A549 (cell line): ENCODE measurements around the gene AMBN. TPM values are rescaled to one million over a fixed set of nuclear protein-coding genes. Genes with fewer than 3 reads are reported as not detected.

ENCODE experiments used
- ATAC-seq, 2 experiments: fragments of 200-7000 bp in 1 of 2; fragments of >200 bp in 1 of 2; cut with Nextera tagmentation in 1 of 2; cut with Tn5 transposase in 1 of 2; 3 replicates each; pipeline versions ENCODE4 v1.8.0 to v1.9.1; 2018 to 2020; ENCODE audit warnings: mild to moderate bottlenecking in 1 of 2, moderate library complexity in 1 of 2
- CTCF ChIA-PET: fragments of 300-600 bp; sonication (Branson Sonifier 250); formaldehyde crosslinking; extraction: SDS; loops from one replicate; lab custom pipeline; 2021; ENCODE audit warnings: antibody characterized with exemption, inconsistent platforms; lab: Yijun Ruan, JAX
- POLR2A ChIA-PET: fragments of 350-600 bp; formaldehyde crosslinking; extraction: SDS; loops from one replicate; lab custom pipeline; 2021; ENCODE audit warnings: antibody characterized with exemption, inconsistent platforms; lab: Yijun Ruan, JAX
- DNase-seq, 2 experiments: peaks; one replicate each; pipeline versions ENCODE4 v3.0.0 to v3.0.0-alpha.2; 2011 to 2016; ENCODE audit warnings: low read depth in 1 of 2, low spot score in 1 of 2
- FAIRE-seq: peaks from 2 replicates; lab custom pipeline; 2011; peaks lifted over from hg19 to GRCh38; lab: Jason Lieb, UNC
- H3K27ac ChIP-seq, 2 experiments: fragments of >200 bp; sonication (Bioruptor Twin); formaldehyde crosslinking; 3 replicates each; pipeline ENCODE4 v1.5.1; 2016 to 2017
- H3K4me1 ChIP-seq: fragments of >200 bp; sonication (Bioruptor Twin); formaldehyde crosslinking; 3 replicates; pipeline ENCODE4 v1.6.1; 2016
- H3K4me2 ChIP-seq: fragments of >200 bp; sonication (Bioruptor Twin); formaldehyde crosslinking; 3 replicates; pipeline ENCODE4 v1.6.1; 2016
- H3K4me3 ChIP-seq: fragments of >200 bp; sonication (Bioruptor Twin); formaldehyde crosslinking; 3 replicates; pipeline ENCODE4 v1.5.1; 2016
- H3K9me3 ChIP-seq: fragments of >200 bp; sonication (Bioruptor Twin); formaldehyde crosslinking; 3 replicates; pipeline ENCODE4 v1.6.1; 2016
- BHLHE40 ChIP-seq: IDR thresholded peaks from 2 replicates; pipeline ENCODE4 v1.6.1; 2012; ENCODE audit warnings: low read depth, low read length, inconsistent platforms
- CHD2 ChIP-seq: fragments of 150-350 bp; IDR thresholded peaks from 2 replicates; pipeline ENCODE4 v1.6.1; 2014; ENCODE audit warnings: low read length; ENCODE audit not compliant: partially characterized antibody
- ESRRA ChIP-seq: fragments of 150-350 bp; IDR thresholded peaks from 2 replicates; pipeline ENCODE4 v1.6.1; 2014; ENCODE audit warnings: mild to moderate bottlenecking, low read length, borderline replicate concordance
- FOSB ChIP-seq: fragments of 250-450 bp; sonication (Bioruptor Pico); IDR thresholded peaks from 2 replicates; pipeline ENCODE4 v1.5.0; 2020; ENCODE audit warnings: mild to moderate bottlenecking, moderate library complexity
- FOSL2 ChIP-seq, 2 experiments: fragments of 450-650 bp in 1 of 2; fragments of >200 bp in 1 of 2; sonication (Bioruptor Twin) in 1 of 2; formaldehyde crosslinking; IDR thresholded peaks; 2 replicates each; pipeline versions ENCODE4 v1.5.0 to v1.6.1; 2016 to 2020; ENCODE audit warnings: mild to moderate bottlenecking in 1 of 2, moderate library complexity in 1 of 2
- FOXS1 ChIP-seq: fragments of 250-450 bp; sonication (Bioruptor Pico); IDR thresholded peaks from 2 replicates; pipeline ENCODE4 v1.5.0; 2020; ENCODE audit warnings: mild to moderate bottlenecking, moderate library complexity
- GATA3 ChIP-seq: IDR thresholded peaks from 2 replicates; pipeline ENCODE4 v1.6.1; 2012; ENCODE audit warnings: borderline replicate concordance
- HOXB13 ChIP-seq: fragments of 250-450 bp; sonication (Bioruptor Pico); IDR thresholded peaks from 2 replicates; pipeline ENCODE4 v1.5.0; 2020; ENCODE audit warnings: low read depth, mild to moderate bottlenecking, moderate library complexity
- HOXB5 ChIP-seq: fragments of 250-450 bp; sonication (Bioruptor Pico); IDR thresholded peaks from 2 replicates; pipeline ENCODE4 v1.5.0; 2020; ENCODE audit warnings: mild to moderate bottlenecking, moderate library complexity
- JUN ChIP-seq, 2 experiments: fragments of >200 bp; sonication (Bioruptor Twin); formaldehyde crosslinking; IDR thresholded peaks; 2 replicates in 1 of 2; 3 replicates in 1 of 2; pipeline ENCODE4 v1.6.1; 2016 to 2017
- KDM1A ChIP-seq: fragments of 200-600 bp; sonication (generic); IDR thresholded peaks from 2 replicates; pipeline ENCODE4 v1.6.1; 2016; ENCODE audit warnings: low read depth, mild to moderate bottlenecking
- MAZ ChIP-seq: fragments of 150-350 bp; IDR thresholded peaks from 2 replicates; pipeline ENCODE4 v1.6.1; 2014; ENCODE audit warnings: antibody characterized with exemption, low read depth, low read length, borderline replicate concordance
- MYC ChIP-seq: IDR thresholded peaks from 2 replicates; pipeline ENCODE4 v1.6.1; 2012; ENCODE audit warnings: mild to moderate bottlenecking, inconsistent platforms, low read length, improper control_type of control experiment, borderline replicate concordance
- NFE2L2 ChIP-seq: fragments of 150-350 bp; conservative IDR thresholded peaks from 2 replicates; pipeline ENCODE4 v1.6.1; 2014; ENCODE audit warnings: low read length
- RARB ChIP-seq: fragments of 250-450 bp; sonication (Bioruptor Pico); IDR thresholded peaks from 2 replicates; pipeline ENCODE4 v1.8.0; 2021; ENCODE audit warnings: mild to moderate bottlenecking, moderate library complexity
- RCOR1 ChIP-seq: fragments of 150-350 bp; IDR thresholded peaks from 2 replicates; pipeline ENCODE4 v1.6.1; 2014; ENCODE audit warnings: antibody characterized with exemption, low read length, low read depth
- SREBF2 ChIP-seq: fragments of 450-650 bp; IDR thresholded peaks from 2 replicates; pipeline ENCODE4 v1.6.1; 2014; ENCODE audit warnings: mild to moderate bottlenecking, moderate library complexity
- ZC3H11A ChIP-seq: fragments of 450-650 bp; IDR thresholded peaks from 2 replicates; pipeline ENCODE4 v1.6.1; 2014; ENCODE audit warnings: antibody characterized with exemption, mild to moderate bottlenecking
- WGBS: methylation state at CpG from one replicate; pipeline ENCODE4 v1.1.6; 2017; ENCODE audit errors: missing lambda C conversion rate; 5-methylcytosine and 5-hydroxymethylcytosine counted together
- polyA plus RNA-seq, 4 experiments: library from polyadenylated mRNA; depleted of rRNA in 3 of 4; stranded (reverse); fragments of >200 nt; fragmentation: RNase III in 1 of 4; extraction: RNeasy Plus Mini Kit Qiagen cat#74134 plus additional on column Dnase treatment in 1 of 4; gene quantifications; 2 replicates in 3 of 4; 3 replicates in 1 of 4; pipeline ENCODE4 v1.2.3, GENCODE V29; 2011 to 2017
- TF ChIP-seq, protein P1 (sequence below): fragments of 250-450 bp; sonication (Bioruptor Pico); IDR thresholded peaks from 2 replicates; pipeline ENCODE4 v1.5.0; 2020; ENCODE audit warnings: low read depth, mild to moderate bottlenecking, moderate library complexity
- TF ChIP-seq, protein P2 (sequence below): IDR thresholded peaks from 2 replicates; pipeline ENCODE4 v1.6.1; 2012
- TF ChIP-seq, protein P3 (sequence below): fragments of 200-600 bp; sonication (generic); IDR thresholded peaks from 2 replicates; pipeline ENCODE4 v1.6.1; 2016; ENCODE audit warnings: antibody characterized with exemption, mild to moderate bottlenecking, moderate library complexity
- TF ChIP-seq, protein P4 (sequence below): fragments of >200 bp; sonication (Bioruptor Twin); formaldehyde crosslinking; IDR thresholded peaks from 2 replicates; pipeline ENCODE4 v1.6.1; 2016
- TF ChIP-seq, protein P5 (sequence below): fragments of >200 bp; sonication (Bioruptor Twin); formaldehyde crosslinking; IDR thresholded peaks from 3 replicates; pipeline ENCODE4 v1.6.1; 2016
- TF ChIP-seq, protein P6 (sequence below): fragments of 250-450 bp; sonication (Bioruptor Pico); IDR thresholded peaks from 2 replicates; pipeline ENCODE4 v1.5.0; 2021; ENCODE audit warnings: mild to moderate bottlenecking, moderate library complexity, borderline replicate concordance

The AMBN gene
- polyA plus RNA-seq, 2 of the 4 experiments (the other 2 are of a cell fraction) = not detected

DNA sequence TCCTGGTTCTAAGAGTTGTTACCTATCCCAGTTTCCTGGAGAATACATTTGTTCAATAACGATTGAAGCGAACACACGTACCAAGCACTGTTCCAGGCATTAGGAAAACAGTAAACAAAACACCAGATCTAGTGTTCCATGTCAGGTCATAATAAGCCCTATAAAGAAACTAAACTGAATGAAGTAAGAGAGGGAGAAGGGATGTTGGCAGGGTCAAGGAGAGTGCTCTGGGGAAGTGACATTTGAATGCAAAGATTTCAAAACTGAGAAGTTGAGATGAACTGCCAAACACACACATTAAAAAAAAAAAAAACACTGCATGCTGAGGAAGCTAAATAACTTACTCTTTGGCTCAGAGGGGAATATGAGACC, 22.1 kb downstream of the AMBN start:
- no peak overlapping the region for H3K4me2 ChIP-seq
- ATAC-seq = no peak
- no peak overlapping the region for H3K27ac ChIP-seq
- FAIRE-seq = no peak
- ChIA-PET CTCF (interaction anchor here (0.8 kb wide), 1 partner anchor 9 kb away, joined by 3 read pairs; no protein-coding TSS in a partner anchor), POLR2A (no interaction called here)
- H3K4me3 ChIP-seq = no peak overlapping the region
- H3K9me3 ChIP-seq = no peaks in the 10 kb centered on the region
- DNase-seq = no peak
- no peaks in the 10 kb centered on the region for H3K4me1 ChIP-seq
- 82% methylated on average over 3 of the region's 3 CpGs for whole genome bisulfite sequencing
- TF ChIP-seq HOXB13 (CRISPR knock-in tag) (no peak), RARB (CRISPR knock-in tag) (no peak), KDM1A (no peak), ESRRA (no peak), FOSL2 (IDR thresholded peaks at IDR 0.05) (no peak), FOSL2 (CRISPR knock-in tag; IDR thresholded peaks at IDR 0.05) (no peak), GATA3 (no peak), JUN (IDR thresholded peaks at IDR 0.05) (no peak), RCOR1 (no peak)
- TF ChIP-seq, protein P1, sequence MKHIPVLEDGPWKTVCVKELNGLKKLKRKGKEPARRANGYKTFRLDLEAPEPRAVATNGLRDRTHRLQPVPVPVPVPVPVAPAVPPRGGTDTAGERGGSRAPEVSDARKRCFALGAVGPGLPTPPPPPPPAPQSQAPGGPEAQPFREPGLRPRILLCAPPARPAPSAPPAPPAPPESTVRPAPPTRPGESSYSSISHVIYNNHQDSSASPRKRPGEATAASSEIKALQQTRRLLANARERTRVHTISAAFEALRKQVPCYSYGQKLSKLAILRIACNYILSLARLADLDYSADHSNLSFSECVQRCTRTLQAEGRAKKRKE (CRISPR knock-in tag) = no peak
- TF ChIP-seq, protein P2, sequence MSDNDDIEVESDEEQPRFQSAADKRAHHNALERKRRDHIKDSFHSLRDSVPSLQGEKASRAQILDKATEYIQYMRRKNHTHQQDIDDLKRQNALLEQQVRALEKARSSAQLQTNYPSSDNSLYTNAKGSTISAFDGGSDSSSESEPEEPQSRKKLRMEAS = no peak
- TF ChIP-seq, protein P3, sequence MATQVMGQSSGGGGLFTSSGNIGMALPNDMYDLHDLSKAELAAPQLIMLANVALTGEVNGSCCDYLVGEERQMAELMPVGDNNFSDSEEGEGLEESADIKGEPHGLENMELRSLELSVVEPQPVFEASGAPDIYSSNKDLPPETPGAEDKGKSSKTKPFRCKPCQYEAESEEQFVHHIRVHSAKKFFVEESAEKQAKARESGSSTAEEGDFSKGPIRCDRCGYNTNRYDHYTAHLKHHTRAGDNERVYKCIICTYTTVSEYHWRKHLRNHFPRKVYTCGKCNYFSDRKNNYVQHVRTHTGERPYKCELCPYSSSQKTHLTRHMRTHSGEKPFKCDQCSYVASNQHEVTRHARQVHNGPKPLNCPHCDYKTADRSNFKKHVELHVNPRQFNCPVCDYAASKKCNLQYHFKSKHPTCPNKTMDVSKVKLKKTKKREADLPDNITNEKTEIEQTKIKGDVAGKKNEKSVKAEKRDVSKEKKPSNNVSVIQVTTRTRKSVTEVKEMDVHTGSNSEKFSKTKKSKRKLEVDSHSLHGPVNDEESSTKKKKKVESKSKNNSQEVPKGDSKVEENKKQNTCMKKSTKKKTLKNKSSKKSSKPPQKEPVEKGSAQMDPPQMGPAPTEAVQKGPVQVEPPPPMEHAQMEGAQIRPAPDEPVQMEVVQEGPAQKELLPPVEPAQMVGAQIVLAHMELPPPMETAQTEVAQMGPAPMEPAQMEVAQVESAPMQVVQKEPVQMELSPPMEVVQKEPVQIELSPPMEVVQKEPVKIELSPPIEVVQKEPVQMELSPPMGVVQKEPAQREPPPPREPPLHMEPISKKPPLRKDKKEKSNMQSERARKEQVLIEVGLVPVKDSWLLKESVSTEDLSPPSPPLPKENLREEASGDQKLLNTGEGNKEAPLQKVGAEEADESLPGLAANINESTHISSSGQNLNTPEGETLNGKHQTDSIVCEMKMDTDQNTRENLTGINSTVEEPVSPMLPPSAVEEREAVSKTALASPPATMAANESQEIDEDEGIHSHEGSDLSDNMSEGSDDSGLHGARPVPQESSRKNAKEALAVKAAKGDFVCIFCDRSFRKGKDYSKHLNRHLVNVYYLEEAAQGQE = no peak
- TF ChIP-seq, protein P4, sequence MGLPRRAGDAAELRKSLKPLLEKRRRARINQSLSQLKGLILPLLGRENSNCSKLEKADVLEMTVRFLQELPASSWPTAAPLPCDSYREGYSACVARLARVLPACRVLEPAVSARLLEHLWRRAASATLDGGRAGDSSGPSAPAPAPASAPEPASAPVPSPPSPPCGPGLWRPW = no peak

DNA sequence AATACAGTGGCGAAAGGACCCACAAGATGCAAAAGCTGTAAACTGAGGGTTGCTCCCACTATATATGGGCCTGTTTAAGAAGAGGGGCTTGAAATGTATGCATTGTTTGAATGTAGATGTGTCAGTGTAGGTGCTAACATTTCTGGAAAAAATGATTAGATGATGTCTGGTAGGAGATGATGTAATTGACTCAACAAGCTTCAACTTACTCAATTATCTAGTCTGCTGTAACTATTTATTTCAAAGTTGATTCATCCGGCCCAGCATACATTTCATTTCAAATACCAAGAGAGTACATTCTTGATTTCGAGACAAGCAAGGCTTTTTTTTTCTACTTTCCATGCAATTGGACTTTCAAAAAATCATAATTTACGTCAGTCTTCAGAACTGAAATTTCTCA, 27.2 kb downstream of the AMBN start:
- ChIA-PET CTCF (no interaction called here), POLR2A (no interaction called here)
- H3K4me1 ChIP-seq = peaks cover 2% of the 10 kb centered on the region; the same call in 1 of the 3 replicates
- WGBS = 90% methylated on average over 4 of the region's 4 CpGs
- H3K4me2 ChIP-seq = no peak overlapping the region
- TF ChIP-seq, protein P2 = no peak
- TF ChIP-seq NFE2L2 (no peak), KDM1A (no peak), CHD2 (no peak), HOXB5 (CRISPR knock-in tag) (no peak), GATA3 (no peak), ZC3H11A (no peak), FOSB (CRISPR knock-in tag) (no peak), MAZ (no peak), BHLHE40 (no peak), FOXS1 (no peak), MYC (no peak), FOSL2 (IDR thresholded peaks at IDR 0.05) (no peak), FOSL2 (CRISPR knock-in tag; IDR thresholded peaks at IDR 0.05) (no peak), SREBF2 (no peak)
- TF ChIP-seq, protein P1 (CRISPR knock-in tag) = no peak
- TF ChIP-seq, protein P5, sequence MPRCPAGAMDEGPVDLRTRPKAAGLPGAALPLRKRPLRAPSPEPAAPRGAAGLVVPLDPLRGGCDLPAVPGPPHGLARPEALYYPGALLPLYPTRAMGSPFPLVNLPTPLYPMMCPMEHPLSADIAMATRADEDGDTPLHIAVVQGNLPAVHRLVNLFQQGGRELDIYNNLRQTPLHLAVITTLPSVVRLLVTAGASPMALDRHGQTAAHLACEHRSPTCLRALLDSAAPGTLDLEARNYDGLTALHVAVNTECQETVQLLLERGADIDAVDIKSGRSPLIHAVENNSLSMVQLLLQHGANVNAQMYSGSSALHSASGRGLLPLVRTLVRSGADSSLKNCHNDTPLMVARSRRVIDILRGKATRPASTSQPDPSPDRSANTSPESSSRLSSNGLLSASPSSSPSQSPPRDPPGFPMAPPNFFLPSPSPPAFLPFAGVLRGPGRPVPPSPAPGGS = no peak
- TF ChIP-seq, protein P6, sequence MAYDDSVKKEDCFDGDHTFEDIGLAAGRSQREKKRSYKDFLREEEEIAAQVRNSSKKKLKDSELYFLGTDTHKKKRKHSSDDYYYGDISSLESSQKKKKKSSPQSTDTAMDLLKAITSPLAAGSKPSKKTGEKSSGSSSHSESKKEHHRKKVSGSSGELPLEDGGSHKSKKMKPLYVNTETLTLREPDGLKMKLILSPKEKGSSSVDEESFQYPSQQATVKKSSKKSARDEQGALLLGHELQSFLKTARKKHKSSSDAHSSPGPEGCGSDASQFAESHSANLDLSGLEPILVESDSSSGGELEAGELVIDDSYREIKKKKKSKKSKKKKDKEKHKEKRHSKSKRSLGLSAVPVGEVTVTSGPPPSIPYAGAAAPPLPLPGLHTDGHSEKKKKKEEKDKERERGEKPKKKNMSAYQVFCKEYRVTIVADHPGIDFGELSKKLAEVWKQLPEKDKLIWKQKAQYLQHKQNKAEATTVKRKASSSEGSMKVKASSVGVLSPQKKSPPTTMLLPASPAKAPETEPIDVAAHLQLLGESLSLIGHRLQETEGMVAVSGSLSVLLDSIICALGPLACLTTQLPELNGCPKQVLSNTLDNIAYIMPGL (CRISPR knock-in tag) = no peak
- no peaks in the 10 kb centered on the region for H3K9me3 ChIP-seq
- no peak for FAIRE-seq
- no peak overlapping the region for H3K27ac ChIP-seq
- no peak for ATAC-seq
- no peak for DNase-seq
- no peak overlapping the region for H3K4me3 ChIP-seq
